GM11168 (cell line): ENCODE results near the gene GPR37L1.

Source experiments
- in situ Hi-C: fragments of 300-500 bp; cut with MboI; formaldehyde crosslinking; loops from one replicate; pipeline ENCODE4 v1.12.0; 2022; ENCODE audit warnings: low sequenced_read_pairs; ENCODE audit not compliant: unreplicated experiment

The GPR37L1 gene

DNA sequence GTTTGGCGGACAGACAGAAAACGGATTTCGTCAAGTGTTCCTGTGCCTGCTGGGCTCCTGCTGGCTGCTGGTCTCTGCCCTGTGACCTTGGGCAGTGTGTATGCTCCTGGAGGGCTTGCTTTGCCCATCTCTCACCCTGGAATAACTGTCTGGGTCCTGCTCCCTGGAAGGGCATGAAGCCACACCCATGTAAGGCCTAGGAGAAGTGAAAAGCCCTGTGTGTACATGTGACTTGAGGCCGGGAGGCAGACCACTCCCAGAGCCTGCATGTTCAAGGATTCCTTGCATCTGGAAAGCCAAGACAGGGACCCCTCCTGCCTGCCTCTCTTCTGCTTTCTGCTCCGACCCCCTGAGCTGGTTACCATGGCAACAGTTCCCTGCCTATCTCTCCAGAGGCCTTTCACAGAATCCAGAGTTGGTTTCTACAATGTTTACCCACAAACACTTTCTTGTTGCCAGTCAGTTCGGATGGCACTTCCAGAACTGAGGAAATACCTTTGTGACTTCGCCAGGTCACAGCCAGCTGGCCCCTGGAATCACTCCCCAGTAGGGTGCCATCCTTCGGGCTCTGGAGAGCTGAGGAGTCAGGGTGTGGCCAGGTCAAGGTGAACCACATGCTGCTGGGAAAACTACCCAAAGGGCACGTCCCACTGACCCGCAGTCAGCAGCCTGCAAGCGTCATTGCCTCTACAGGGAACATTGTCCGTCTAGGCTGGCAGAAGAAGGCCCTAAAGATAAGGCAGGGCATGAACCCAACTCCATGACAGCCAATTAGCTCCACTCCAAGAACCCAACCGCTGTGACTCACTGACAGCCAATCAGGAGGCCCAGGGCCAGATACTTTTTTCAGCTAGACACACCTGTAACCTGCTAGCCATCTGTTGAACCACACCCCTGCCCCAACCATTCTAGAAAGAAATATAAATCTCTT, 14.7 kb upstream of the GPR37L1 start:
- in situ Hi-C loops: loop anchor here (25.0 kb wide), 1 partner anchor 221 kb away; the partner anchor contains the start of gene SHISA4

DNA sequence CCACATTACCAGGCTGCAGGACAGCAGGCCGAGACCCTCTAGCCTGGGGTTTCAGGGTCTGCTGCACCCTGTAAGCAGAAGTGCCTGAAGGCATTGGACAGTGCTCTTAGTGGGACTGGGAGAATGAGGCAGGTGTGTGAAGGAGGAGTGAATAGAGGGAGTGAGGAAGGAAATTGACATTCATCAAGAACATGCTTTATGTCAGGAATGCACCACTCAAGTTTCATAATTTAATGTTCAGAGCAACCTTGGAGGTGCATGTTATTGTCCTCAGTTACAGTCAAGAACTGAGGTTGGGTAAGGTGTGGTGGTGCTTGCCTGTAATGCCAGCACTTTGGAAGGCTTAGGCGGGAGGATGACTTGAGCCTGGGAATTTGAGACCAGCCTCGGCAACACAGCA, 11.7 kb upstream of the GPR37L1 start:
- in situ Hi-C loops: loop anchor here (25.0 kb wide), 1 partner anchor 224 kb away; the partner anchor contains the start of gene SHISA4

DNA sequence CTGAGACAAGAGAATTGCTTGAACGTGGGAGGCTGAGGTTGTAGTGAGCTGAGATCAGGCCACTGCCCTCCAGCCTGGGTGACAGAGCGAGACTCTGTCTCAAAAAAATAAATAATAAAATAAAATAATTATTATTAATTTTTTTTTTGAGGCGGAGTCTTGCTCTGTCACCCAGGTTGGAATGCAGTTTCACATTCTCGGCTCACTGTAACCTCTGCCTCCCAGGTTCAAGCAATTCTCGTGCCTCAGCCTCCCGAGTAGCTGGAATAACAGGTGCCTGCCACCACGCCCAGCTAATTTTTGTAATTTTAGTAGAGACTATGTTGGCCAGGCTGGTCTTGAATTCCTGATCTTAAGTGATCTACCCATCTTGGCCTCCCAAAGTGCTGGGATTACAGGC, 11.1 kb upstream of the GPR37L1 start:
- in situ Hi-C loops: loop anchor here (25.0 kb wide), 1 partner anchor 224 kb away; the partner anchor contains the start of gene SHISA4

DNA sequence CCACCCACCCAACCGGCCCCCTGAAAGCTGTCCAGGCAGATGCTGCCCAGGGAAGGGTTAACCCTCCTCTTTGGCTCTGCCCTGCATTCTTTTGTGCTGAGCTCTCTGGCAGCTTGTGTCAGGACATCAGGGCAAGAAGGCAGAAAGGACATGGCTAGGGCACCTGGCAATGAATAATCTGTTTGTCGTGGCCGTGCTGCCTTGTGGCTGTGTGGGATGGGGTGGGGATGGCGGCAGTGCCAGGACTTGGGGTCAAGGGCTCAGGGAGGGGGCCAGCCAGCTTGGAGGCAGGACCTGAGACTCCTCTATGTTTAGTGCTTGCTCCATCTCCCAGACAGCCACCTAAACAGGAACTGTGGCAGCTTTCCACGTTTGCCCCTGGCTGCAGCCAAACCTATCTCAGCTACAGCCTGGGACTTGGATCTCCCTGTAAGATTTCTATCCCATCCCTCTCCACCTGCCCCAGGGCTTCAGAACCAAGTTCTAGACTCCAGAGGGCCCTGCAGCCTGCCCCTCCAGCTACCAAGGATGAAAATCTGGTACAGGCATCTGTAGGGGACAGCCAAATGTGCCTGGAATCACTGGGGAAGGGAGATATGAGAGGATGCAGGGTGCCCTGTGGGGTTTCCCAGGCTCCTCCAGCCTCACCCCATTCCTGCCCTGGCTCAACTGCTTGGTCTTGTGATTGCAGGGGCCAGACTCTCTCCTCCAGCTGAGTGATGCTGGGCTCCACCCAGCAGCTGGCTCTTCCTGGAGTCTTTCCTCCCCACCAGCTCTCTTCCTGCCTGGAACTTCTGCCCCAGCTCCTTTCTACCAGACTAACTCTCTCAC, 9.6 kb upstream of the GPR37L1 start:
- in situ Hi-C loops: loop anchor here (25.0 kb wide), 1 partner anchor 226 kb away; the partner anchor contains the start of gene SHISA4

DNA sequence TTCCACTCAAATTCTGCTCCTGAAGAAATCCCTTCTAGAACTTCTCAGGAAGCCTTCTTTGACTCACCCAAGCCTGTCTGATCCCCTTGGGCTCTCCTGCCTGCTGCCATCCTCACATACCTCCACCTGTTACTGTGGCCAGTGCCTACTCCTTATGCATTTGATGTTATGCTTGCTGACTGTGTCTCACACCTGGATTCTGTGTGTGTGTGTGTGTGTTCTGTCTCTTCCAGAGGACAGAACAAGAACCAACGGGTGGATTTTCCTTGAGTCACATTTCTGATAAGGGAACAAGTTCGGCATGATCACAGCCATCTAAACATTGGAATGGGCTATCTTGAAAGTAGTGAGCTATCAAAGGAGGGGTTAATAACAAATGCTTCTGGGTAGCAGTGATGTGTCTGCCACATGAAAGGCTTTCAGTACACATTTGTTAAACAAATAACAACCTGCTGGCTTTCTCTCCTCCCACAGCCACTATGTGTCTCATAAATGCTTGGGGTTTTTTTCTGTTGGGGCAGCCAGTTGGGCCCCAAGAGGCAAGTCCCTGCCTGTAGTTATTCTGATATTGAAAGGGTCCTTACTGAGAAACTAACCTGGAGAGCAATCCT, 8.9 kb upstream of the GPR37L1 start:
- in situ Hi-C loops: loop anchor here (25.0 kb wide), 1 partner anchor 226 kb away; the partner anchor contains the start of gene SHISA4

DNA sequence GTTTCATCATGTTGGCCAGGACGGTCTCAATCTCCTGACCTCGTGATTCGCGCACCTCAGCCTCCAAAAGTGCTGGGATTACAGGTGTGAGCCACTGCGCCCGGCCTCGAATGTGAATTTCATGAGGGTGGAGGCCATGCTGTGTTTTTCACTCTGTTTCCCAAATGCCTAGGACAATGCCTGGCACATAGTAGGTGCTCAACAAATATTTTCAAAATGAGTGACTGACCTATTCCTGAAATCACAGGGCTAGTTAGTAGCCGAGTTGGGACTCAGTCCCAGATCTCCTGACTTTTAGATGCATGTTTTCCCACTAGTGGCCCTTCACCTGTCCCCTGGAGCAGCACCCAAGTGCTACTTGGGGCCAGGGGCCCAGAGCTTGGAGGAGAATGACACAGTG, 6.4 kb upstream of the GPR37L1 start:
- in situ Hi-C loops: loop anchor here (25.0 kb wide), 1 partner anchor 229 kb away; the partner anchor contains the start of gene SHISA4

DNA sequence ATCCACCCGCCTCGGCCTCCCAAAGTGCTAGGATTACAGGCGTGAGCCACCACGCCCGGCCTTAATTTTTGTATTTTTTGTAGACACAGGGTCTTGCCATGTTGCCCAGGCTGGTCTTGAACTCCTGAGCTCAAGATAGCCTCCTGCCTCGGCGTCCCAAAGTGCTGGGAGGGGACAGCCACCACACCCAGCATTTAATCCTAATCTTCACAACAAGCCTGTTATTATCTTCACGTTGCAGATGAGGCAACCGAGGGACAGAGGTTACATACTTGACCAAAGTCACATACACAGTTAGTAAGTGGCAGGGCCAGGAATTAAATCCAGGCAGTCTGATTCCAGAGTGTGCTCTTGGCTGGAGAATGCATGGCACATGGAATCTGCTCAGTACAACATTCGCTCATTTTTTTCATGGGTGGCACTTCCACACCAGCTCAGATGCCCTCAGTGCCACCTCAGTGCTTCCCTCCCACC, 4.8 kb upstream of the GPR37L1 start:
- in situ Hi-C loops: loop anchor here (25.0 kb wide), 1 partner anchor 231 kb away; the partner anchor contains the start of gene SHISA4

DNA sequence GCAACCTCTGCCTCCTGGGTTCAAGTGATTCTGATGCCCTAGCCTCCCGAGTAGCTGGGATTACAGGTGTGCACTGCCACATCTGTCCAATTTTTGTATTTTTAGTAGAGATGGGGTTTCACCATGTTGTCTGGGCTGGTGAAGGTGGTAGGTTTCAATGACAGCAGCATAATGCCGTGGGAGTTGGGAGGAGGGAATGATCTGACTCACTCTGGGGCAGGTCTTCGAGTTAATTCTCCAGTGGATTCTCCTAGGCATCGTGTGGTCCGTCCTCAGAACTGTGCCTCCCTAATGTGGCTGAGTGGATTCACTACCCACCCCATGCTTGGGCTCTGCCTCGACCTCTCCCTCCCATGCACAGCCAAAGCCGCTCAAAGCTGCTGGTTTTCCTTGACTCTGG, 1.7 kb upstream of the GPR37L1 start:
- in situ Hi-C loops: loop anchor here (5.0 to 25.0 kb wide), 2 partner anchors 109 to 234 kb away; partner anchors contain the start of genes ELF3 and SHISA4

DNA sequence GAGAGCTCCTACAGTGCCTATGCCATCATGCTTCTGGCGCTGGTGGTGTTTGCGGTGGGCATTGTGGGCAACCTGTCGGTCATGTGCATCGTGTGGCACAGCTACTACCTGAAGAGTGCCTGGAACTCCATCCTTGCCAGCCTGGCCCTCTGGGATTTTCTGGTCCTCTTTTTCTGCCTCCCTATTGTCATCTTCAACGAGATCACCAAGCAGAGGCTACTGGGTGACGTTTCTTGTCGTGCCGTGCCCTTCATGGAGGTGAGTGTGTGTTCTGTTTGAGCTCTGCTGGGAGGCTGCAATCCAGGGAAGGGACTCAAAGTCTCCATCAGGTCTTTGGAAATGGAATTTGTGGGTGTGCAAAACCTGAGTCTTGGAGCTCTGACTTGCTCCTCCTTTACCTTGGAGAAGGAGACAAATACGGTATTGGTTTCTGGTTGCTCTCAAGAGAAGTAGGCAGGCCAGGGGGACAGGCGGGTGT, 658 bp downstream of the GPR37L1 start:
- in situ Hi-C loops: loop anchor here (5.0 to 25.0 kb wide), 2 partner anchors 111 to 236 kb away; partner anchors contain the start of genes ELF3 and SHISA4

DNA sequence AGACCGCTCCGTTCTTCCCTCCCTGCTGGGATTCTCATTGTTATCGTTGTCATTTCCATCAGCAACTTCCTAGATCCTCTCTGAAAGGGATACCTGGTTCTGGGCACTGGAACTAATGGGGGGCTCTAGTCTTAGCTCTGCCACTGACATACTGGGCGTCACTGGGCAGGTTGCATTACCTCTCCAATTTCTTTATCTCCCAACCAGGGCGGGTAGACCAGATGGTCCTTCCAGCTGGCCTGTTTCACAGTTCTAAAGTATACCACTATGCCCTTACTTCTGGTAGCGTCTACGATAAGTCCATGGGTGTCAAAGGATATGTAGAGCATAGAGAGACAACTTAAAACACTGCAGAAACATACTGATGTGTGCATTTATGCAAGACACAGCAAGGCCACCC, 1.4 kb downstream of the GPR37L1 start:
- in situ Hi-C loops: loop anchor here (5.0 to 25.0 kb wide), 2 partner anchors 112 to 237 kb away; partner anchors contain the start of genes ELF3 and SHISA4

DNA sequence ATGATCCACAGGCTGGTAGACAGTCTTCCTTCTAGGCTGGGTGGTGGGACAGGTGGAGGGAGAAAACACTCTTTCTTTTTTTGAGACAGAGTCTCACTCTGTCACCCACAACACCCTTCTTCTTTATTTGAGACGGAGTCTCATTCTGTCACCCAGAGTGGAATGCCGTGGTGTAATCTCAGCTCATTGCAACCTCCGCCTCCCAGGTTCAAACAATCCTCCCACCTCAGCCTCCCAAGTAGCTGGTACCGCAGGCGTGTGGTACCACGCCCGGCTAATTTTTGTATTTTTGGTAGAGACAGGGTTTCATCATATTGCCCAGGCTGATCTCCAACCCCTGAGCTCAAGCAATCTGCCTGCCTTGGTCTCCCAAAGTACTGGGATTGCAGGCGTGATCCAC, 2.9 kb downstream of the GPR37L1 start:
- in situ Hi-C loops: no loop called here

DNA sequence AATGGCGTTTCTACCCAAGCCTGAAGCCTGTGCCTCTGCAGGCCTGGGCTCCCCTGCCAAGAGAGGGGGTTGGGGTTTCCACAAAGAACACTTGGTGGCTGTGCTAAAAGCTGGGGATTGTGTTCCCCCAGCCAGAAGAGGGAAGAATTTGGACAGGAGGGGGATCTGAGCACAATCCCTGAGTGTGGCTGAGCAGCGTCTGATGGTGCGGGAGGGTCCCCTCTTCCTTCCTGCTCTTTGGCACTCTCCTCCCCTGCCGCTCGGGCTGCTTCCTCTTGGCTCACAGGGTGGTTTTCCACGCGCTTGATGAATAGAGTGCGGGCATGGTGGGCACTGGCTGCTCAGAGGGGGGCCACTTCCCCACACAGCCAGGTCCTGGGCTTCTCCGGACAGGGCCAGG, 3.7 kb downstream of the GPR37L1 start:
- in situ Hi-C loops: no loop called here

DNA sequence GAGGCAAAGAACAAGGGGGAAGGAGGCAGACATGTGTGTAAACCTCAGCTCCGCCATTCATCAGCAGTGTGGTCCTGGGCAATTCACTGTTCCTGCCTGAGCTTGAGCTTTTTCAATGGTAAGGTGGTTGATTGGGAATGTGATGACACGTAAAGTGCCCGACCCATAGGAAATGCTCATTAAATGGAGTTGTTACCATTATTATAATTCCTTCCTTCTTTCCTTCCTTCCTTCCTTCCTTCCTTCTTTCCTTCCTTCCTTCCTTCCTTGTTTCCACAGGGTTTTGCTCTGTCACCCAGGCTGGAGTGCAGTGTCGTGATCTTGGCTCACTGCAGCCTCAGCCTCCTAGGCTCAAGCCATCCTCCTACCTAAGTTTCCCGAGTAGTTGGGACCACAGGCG, 4.3 kb downstream of the GPR37L1 start:
- in situ Hi-C loops: no loop called here

DNA sequence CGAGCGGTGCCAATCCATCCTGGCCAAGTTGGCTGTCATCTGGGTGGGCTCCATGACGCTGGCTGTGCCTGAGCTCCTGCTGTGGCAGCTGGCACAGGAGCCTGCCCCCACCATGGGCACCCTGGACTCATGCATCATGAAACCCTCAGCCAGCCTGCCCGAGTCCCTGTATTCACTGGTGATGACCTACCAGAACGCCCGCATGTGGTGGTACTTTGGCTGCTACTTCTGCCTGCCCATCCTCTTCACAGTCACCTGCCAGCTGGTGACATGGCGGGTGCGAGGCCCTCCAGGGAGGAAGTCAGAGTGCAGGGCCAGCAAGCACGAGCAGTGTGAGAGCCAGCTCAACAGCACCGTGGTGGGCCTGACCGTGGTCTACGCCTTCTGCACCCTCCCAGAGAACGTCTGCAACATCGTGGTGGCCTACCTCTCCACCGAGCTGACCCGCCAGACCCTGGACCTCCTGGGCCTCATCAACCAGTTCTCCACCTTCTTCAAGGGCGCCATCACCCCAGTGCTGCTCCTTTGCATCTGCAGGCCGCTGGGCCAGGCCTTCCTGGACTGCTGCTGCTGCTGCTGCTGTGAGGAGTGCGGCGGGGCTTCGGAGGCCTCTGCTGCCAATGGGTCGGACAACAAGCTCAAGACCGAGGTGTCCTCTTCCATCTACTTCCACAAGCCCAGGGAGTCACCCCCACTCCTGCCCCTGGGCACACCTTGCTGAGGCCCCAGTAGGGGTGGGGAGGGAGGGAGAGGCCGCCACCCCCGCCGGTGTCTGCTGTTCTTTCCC, 5.3 kb downstream of the GPR37L1 start:
- in situ Hi-C loops: no loop called here

DNA sequence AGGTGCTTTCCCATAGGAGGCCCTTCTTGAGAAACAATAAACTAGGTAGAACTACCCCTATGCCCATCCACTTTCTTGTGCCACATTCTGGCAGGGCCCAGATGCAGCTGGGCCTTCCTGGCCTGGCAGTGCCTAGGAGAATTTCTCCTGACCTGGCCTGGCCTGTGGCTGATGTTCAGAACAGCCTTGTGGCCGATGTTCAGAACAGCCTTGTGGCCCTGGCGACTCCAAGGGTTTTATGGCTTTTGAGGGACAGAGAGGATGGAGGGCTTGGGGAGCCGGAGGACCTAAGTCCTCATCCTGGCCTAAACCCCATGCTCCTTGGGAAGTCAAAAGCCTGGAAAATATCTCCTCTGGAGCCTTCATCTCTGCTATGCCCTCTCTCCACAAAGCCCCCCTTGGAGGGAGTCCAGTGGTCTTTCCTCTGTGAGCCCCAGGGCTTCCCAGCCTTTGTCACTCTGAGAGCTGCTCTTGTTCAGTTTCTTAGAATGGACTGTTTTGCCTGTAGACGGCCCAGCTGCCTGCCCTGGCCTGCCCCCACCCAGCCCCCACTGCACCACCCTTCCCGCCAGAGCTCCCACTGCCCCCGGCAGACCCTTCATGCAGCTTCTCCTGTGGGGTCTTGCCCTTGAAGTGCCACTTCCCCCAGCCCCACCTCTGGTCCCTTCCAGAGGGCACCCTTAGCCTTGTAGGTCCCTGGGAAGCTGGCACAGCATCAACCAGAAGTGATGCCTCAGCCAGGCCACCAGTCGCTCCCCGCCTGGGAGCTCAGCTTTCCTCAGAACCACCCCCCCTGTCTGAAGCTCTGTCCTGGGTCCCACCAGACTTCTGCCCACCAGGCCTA, 7.0 kb downstream of the GPR37L1 start:
- in situ Hi-C loops: no loop called here

DNA sequence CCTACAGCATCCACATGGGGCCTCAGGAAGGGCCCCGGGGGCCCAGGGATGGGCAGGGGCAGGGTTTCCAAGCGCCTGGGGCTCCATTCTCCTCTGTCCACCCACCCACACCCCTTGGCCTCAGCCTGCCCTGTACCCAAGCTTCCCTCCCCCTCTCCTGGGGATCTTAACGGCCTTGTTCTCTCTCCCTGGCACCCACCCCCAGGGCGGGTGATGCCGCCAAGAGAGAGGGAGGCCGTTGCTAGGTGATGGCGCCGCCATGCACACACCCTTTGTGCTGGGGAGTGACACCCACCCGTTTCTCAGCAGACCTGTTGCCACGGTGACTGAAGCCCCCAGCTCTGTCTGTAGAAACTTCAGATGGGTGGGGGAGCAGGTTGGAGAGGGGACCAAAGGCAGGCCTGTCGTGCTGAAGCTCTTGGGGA, 7.6 kb downstream of the GPR37L1 start:
- in situ Hi-C loops: no loop called here

DNA sequence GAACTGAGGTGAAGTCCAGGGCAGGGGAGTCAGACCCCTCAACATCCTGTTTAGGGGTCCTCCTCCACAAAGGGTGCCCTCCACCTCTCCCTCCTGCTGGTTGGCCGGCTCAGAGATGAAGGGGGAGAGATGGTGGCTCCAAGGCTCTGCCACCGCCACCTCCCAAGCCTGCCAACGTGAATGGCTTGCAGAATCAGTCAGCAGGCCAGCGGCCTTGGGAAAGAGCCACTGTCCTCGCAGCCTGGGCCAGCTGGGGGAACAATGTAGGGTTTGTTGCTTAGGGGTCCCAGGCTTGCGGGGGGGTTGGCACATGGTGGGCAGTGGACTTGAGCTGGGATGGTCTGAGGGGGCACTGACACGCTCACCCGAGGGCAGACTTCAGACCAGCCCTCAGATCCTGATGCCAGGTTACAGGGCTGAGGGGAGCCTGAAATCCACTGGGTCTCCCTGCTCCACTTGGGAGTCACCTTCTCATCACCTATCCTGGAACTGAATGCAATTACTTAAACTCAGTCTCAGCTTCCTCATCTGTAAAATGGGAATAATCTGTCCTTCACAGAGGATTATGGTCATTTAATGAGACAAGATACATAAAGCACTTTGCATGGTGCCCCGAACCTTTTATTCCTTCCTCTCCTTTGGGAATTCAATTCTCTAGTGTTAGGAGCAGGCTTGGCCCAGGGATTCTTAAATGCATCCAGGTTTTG, 8.3 kb downstream of the GPR37L1 start:
- in situ Hi-C loops: no loop called here
